OCI-LY1 (cell line): ENCODE measurements around the gene ARPP21.
A peak's percentile ranks its signal among the peaks of the same experiment; 100 is the strongest.

Source experiments
- H2AFZ ChIP-seq: fragments of 200-600 bp; sonication (generic), shearing (Covaris generic); 2 replicates; pipeline ENCODE4 v1.6.0; 2014; ENCODE audit warnings: antibody characterized with exemption, mild to moderate bottlenecking, low read length
- H3F3A ChIP-seq: fragments of 200-600 bp; sonication (generic), shearing (Covaris generic); 2 replicates; pipeline ENCODE4 v1.6.0; 2014; ENCODE audit warnings: mild to moderate bottlenecking, antibody characterized with exemption, low read length, moderate library complexity; ENCODE audit not compliant: insufficient read depth
- H3K27ac ChIP-seq: fragments of 200-600 bp; sonication (generic); 2 replicates; pipeline ENCODE4 v1.5.1; 2014; ENCODE audit warnings: low read length, mixed run types, mild to moderate bottlenecking, low read depth; ENCODE audit not compliant: poor library complexity, severe bottlenecking
- H3K27me3 ChIP-seq: fragments of 200-600 bp; sonication (generic); 2 replicates; pipeline ENCODE4 v1.6.0; 2014; ENCODE audit warnings: antibody characterized with exemption, mild to moderate bottlenecking, low read length, moderate library complexity; ENCODE audit not compliant: insufficient read depth
- H3K36me3 ChIP-seq: fragments of 200-600 bp; sonication (generic); 2 replicates; pipeline ENCODE4 v1.6.1; 2014; ENCODE audit warnings: mild to moderate bottlenecking, antibody characterized with exemption, low read length, moderate library complexity, mixed read lengths; ENCODE audit not compliant: insufficient read depth
- H3K4me1 ChIP-seq: fragments of 200-600 bp; sonication (generic); 2 replicates; pipeline ENCODE4 v1.5.1; 2014; ENCODE audit warnings: mild to moderate bottlenecking, low read length, moderate library complexity; ENCODE audit not compliant: insufficient read depth, severe bottlenecking
- H3K4me2 ChIP-seq: fragments of 200-600 bp; sonication (generic), shearing (Covaris generic); 2 replicates; pipeline ENCODE4 v1.6.1; 2014; ENCODE audit warnings: low read length
- H3K4me3 ChIP-seq: fragments of 200-600 bp; sonication (generic); 2 replicates; pipeline ENCODE4 v1.5.1; 2014; ENCODE audit warnings: low read length, low read depth, mild to moderate bottlenecking, mixed read lengths; ENCODE audit not compliant: poor library complexity, severe bottlenecking
- H3K79me2 ChIP-seq: fragments of 200-600 bp; shearing (Covaris generic); 2 replicates; pipeline ENCODE4 v1.6.1; 2016; ENCODE audit warnings: mixed run types, low read length, mixed read lengths; ENCODE audit not compliant: insufficient read depth
- H3K9ac ChIP-seq: fragments of 200-600 bp; sonication (generic), shearing (Covaris generic); 2 replicates; pipeline ENCODE4 v1.6.1; 2014; ENCODE audit warnings: mild to moderate bottlenecking, low read length, mixed read lengths
- H3K9me2 ChIP-seq: fragments of 200-600 bp; sonication (generic), shearing (Covaris generic); 2 replicates; pipeline ENCODE4 v1.6.1; 2014; ENCODE audit warnings: low read depth, mild to moderate bottlenecking, low read length, mixed read lengths
- H3K9me3 ChIP-seq: fragments of 200-600 bp; shearing (Covaris generic); 2 replicates; pipeline ENCODE4 v1.6.1; 2014; ENCODE audit warnings: low read length, mixed read lengths
- H4K20me1 ChIP-seq: fragments of 200-600 bp; sonication (generic), shearing (Covaris generic); 2 replicates; pipeline ENCODE4 v1.6.0; 2016; ENCODE audit warnings: mild to moderate bottlenecking, low read length; ENCODE audit not compliant: insufficient read depth
- CTCF ChIP-seq: fragments of 200-600 bp; sonication (generic), shearing (Covaris generic); IDR thresholded peaks from 2 replicates; pipeline ENCODE4 v1.5.1; 2017; ENCODE audit warnings: mild to moderate bottlenecking, antibody characterized with exemption, low read length, moderate library complexity, mixed read lengths
- EZH2 ChIP-seq: fragments of 200-600 bp; sonication (generic), shearing (Covaris generic); IDR thresholded peaks from 2 replicates; pipeline ENCODE4 v1.8.0; 2017; ENCODE audit warnings: borderline replicate concordance, mixed run types, mild to moderate bottlenecking, antibody characterized with exemption, low read length, moderate library complexity, mixed read lengths

Gene ARPP21

GRCh38 chr3:35723480-35724097 lies 84.3 kb downstream of the ARPP21 start:
- H4K20me1 ChIP-seq: no peaks in the 10 kb centered on the region
- no peaks in the 10 kb centered on the region for H3K9me3 ChIP-seq
- no peak overlapping the region for H3K4me2 ChIP-seq
- no peaks in the 10 kb centered on the region for H3K79me2 ChIP-seq
- TF ChIP-seq EZH2: no peak
- TF ChIP-seq CTCF: no peak
- no peak overlapping the region for H3K9ac ChIP-seq
- H3K4me1 ChIP-seq: peaks cover 6% of the 10 kb centered on the region
- no peak overlapping the region for H2AFZ ChIP-seq
- no peak overlapping the region for H3K4me3 ChIP-seq
- H3K36me3 ChIP-seq: peaks cover 42% of the 10 kb centered on the region
- H3K9me2 ChIP-seq: no peaks in the 10 kb centered on the region
- H3K27ac ChIP-seq: peak overlapping the region; percentile 6
- H3F3A ChIP-seq: no peaks in the 10 kb centered on the region
- no peaks in the 10 kb centered on the region for H3K27me3 ChIP-seq

GRCh38 chr3:35724106-35724505 lies 84.8 kb downstream of the ARPP21 start:
- H2AFZ ChIP-seq: no peak overlapping the region
- H3K79me2 ChIP-seq: no peaks in the 10 kb centered on the region
- H3K9ac ChIP-seq: no peak overlapping the region
- no peaks in the 10 kb centered on the region for H4K20me1 ChIP-seq
- no peak overlapping the region for H3K4me3 ChIP-seq
- no peaks in the 10 kb centered on the region for H3K27me3 ChIP-seq
- no peaks in the 10 kb centered on the region for H3K9me2 ChIP-seq
- peaks cover 41% of the 10 kb centered on the region for H3K36me3 ChIP-seq
- no peaks in the 10 kb centered on the region for H3F3A ChIP-seq
- H3K9me3 ChIP-seq: no peaks in the 10 kb centered on the region
- H3K27ac ChIP-seq: peak overlapping the region; percentile 6
- H3K4me2 ChIP-seq: no peak overlapping the region
- H3K4me1 ChIP-seq: peaks cover 6% of the 10 kb centered on the region
- TF ChIP-seq EZH2 (no peak), CTCF (no peak)

- Histone ChIP-seq H3K4me2 (no peak overlapping the region), H3K9me3 (no peaks in the 10 kb centered on the region), H3K4me1 (peaks cover 6% of the 10 kb centered on the region), H3K9me2 (no peaks in the 10 kb centered on the region), H3K9ac (no peak overlapping the region), H3K36me3 (peaks cover 40% of the 10 kb centered on the region), H3K27me3 (no peaks in the 10 kb centered on the region), H2AFZ (no peak overlapping the region), H3K4me3 (no peak overlapping the region), H4K20me1 (no peaks in the 10 kb centered on the region), H3F3A (no peaks in the 10 kb centered on the region), H3K27ac (no peak overlapping the region), H3K79me2 (no peaks in the 10 kb centered on the region)
- TF ChIP-seq EZH2 (no peak), CTCF (no peak)
Observed at GRCh38 chr3:35727179-35727578, 87.9 kb downstream of the ARPP21 start.
